Stomach (tissue), 9 donors: ENCODE data around the gene TSHR. TPM values are rescaled to one million over a fixed set of nuclear protein-coding genes. Genes with fewer than 3 reads are reported as not detected.

ENCODE experiments used
- DNase-seq, 2 donors: peaks; one replicate each; pipeline versions ENCODE4 v3.0.0 to v3.0.0-alpha.2; 2013 to 2019
- H3K27ac ChIP-seq, 5 donors: fragments of 200-600 bp in 4 of 5; sonication (generic) in 4 of 5; one replicate each; pipeline ENCODE4 v1.5.1; 2013 to 2019; ENCODE audit warnings: mild to moderate bottlenecking in 1 of 5, moderate library complexity in 1 of 5
- H3K27me3 ChIP-seq, 3 donors: fragments of 200-600 bp; sonication (generic); one replicate each; pipeline ENCODE4 v1.5.1; 2017 to 2019; ENCODE audit warnings: mixed run types in 1 of 3
- H3K36me3 ChIP-seq, 4 donors: fragments of 200-600 bp; sonication (generic); 1 replicate in 3 of 4; 2 replicates in 1 of 4; pipeline ENCODE4 v1.5.1; 2016 to 2019
- H3K4me1 ChIP-seq, 4 donors: fragments of 200-600 bp; sonication (generic); one replicate each; pipeline ENCODE4 v1.5.1; 2016 to 2019
- H3K4me3 ChIP-seq, 4 donors: fragments of 200-600 bp; sonication (generic) in 3 of 4; one replicate each; pipeline ENCODE4 v1.5.1; 2016 to 2019; ENCODE audit warnings: mild to moderate bottlenecking in 1 of 4
- H3K9me3 ChIP-seq, 4 donors: fragments of 200-600 bp; sonication (generic); one replicate each; pipeline ENCODE4 v1.5.1; 2016 to 2019
- EP300 ChIP-seq: sonication (generic); formaldehyde crosslinking; IDR thresholded peaks from one replicate; pipeline ENCODE4 v1.6.1; 2017; ENCODE audit warnings: antibody characterized with exemption
- POLR2A ChIP-seq, 4 donors: fragments of 450-650 bp; IDR thresholded peaks; one replicate each; pipeline ENCODE4 v1.6.1; 2016; ENCODE audit warnings: antibody characterized with exemption in 4 of 4, control low read depth in 2 of 4, mild to moderate bottlenecking in 1 of 4, moderate library complexity in 1 of 4
- POLR2AphosphoS5 ChIP-seq, 3 donors: sonication (generic); formaldehyde crosslinking; IDR thresholded peaks; one replicate each; pipeline ENCODE4 v1.6.1; 2016; ENCODE audit warnings: antibody characterized with exemption in 3 of 3
- WGBS, 5 donors: extraction: QIAGEN DNeasy Blood & Tissue Kit in 3 of 5; methylation state at CpG; one replicate each; pipeline versions ENCODE4 v1.1.5 to v1.1.7; 2013 to 2018; 5-methylcytosine and 5-hydroxymethylcytosine counted together
- intact Hi-C: fragments of 100-400 bp; cut with DNase I; formaldehyde crosslinking; loops from one replicate; pipeline ENCODE4 v1.15.1; 2023; ENCODE audit warnings: low total_unique reads
- polyA plus RNA-seq, 3 donors: library from polyadenylated mRNA; stranded (reverse); fragments of 200-250 nt; gene quantifications; one replicate each; pipeline ENCODE4 v1.2.3, GENCODE V29; 2013
- total RNA-seq, 5 donors: library from RNA; depleted of rRNA; stranded (reverse); fragments of >200 nt; gene quantifications; one replicate each; pipeline versions ENCODE4 v1.1.0 to v1.2.3, GENCODE V29; 2014 to 2016
- TF ChIP-seq, protein P1 (sequence below), 7 experiments: fragments of 450-650 bp in 4 of 7; fragments of 200-600 bp in 3 of 7; sonication (generic) in 3 of 7; IDR thresholded peaks; one replicate each; pipeline ENCODE4 v1.5.1; 2016 to 2019; ENCODE audit warnings: antibody characterized with exemption in 7 of 7, control low read depth in 2 of 7, mild to moderate bottlenecking in 1 of 7
- donor health status: healthy with polysubstance abuse.
- donor health status: Bipolar disorder and iron deficiency.
- donor health status: healthy.

The TSHR gene
- total and polyA plus RNA-seq, 8 donors, result 0.18 to 0.46 (median 0.45) TPM; not detected in 5

- intact Hi-C loops, result no loop called here
- H3K4me1 ChIP-seq, result no peaks in the 10 kb centered on the region
- no peaks in the 10 kb centered on the region for H3K36me3 ChIP-seq
- no peak overlapping the region for H3K27ac ChIP-seq
- no peak for DNase-seq
- WGBS, 5 donors, result 85 to 89% (median 86%) methylated on average over 2 of the region's 2 CpGs
- no peaks in the 10 kb centered on the region for H3K27me3 ChIP-seq
- H3K4me3 ChIP-seq, result no peak overlapping the region
- H3K9me3 ChIP-seq, result peaks cover 0 to 18% (median 6%) of the 10 kb centered on the region in 4 donors
- TF ChIP-seq EP300, result no peak
- TF ChIP-seq, protein P1, sequence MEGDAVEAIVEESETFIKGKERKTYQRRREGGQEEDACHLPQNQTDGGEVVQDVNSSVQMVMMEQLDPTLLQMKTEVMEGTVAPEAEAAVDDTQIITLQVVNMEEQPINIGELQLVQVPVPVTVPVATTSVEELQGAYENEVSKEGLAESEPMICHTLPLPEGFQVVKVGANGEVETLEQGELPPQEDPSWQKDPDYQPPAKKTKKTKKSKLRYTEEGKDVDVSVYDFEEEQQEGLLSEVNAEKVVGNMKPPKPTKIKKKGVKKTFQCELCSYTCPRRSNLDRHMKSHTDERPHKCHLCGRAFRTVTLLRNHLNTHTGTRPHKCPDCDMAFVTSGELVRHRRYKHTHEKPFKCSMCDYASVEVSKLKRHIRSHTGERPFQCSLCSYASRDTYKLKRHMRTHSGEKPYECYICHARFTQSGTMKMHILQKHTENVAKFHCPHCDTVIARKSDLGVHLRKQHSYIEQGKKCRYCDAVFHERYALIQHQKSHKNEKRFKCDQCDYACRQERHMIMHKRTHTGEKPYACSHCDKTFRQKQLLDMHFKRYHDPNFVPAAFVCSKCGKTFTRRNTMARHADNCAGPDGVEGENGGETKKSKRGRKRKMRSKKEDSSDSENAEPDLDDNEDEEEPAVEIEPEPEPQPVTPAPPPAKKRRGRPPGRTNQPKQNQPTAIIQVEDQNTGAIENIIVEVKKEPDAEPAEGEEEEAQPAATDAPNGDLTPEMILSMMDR (IDR thresholded peaks at IDR 0.05), result no peak
- TF ChIP-seq POLR2AphosphoS5 (IDR thresholded peaks at IDR 0.05), result no peak
- TF ChIP-seq POLR2A (IDR thresholded peaks at IDR 0.05), result no peak
Measured at GRCh38 chr14:81067156-81067555, 111.7 kb downstream of the TSHR start.

DNA sequence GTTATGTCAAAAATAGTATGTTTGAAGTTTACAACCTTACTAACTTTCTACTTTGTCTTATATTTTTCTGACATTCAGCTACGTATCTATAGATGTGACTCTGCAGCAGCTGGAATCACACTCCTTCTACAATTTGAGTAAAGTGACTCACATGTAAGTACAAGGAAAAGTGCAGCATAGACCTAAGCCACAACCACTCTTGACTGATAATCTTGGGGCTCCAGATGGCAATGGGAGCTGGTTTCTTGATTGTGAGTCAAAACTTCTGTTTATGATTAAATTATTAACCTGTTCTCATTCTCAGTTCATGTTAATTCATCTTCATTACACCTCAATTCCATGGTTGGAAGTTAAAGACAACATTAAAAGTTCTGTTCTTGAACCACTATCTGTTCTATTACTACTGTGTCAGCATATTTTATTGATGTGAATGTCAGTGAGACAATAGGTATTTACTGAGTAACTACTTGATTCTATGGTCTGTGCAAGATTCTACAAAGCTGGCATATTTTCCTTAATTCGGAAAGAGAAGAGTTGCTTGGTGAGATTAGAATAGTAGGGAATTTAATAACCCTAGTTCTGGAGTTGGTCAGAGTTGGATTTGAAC, 112.9 kb downstream of the TSHR start:
- 84 to 96% (median 88%) methylated on average over 2 of the region's 2 CpGs for WGBS, 5 donors
- Histone ChIP-seq H3K9me3 (peaks cover 0 to 18% (median 8%) of the 10 kb centered on the region in 4 donors), H3K36me3 (no peaks in the 10 kb centered on the region), H3K27me3 (no peaks in the 10 kb centered on the region), H3K4me3 (no peak overlapping the region), H3K27ac (no peak overlapping the region), H3K4me1 (no peaks in the 10 kb centered on the region)
- intact Hi-C loops, result no loop called here
- no peak for DNase-seq
- TF ChIP-seq EP300, result no peak
- no peak for TF ChIP-seq POLR2A (IDR thresholded peaks at IDR 0.05)
- no peak for TF ChIP-seq POLR2AphosphoS5 (IDR thresholded peaks at IDR 0.05)
- TF ChIP-seq, protein P1 (IDR thresholded peaks at IDR 0.05), result no peak

DNA sequence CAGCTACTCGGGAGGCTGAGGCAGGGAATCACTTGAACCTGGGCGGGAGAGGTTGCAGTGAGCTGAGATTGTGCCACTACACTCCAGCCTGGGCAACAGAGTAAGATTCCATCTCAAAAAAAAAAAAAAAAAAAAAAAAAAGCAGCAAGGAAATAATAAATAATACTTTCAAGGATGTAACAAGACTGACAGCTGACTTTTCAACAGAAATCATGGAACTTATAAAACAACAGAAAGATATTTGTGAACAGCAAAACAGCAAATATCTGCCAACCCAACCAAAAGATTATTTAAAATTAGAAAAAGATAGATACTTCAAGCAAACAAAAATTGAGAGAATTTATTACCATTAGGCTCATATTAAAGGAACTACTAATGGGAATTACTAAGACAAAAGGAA, 115.1 kb downstream of the TSHR start:
- DNase-seq, result no peak
- intact Hi-C loops, result no loop called here
- Histone ChIP-seq H3K4me3 (no peak overlapping the region), H3K36me3 (no peaks in the 10 kb centered on the region), H3K27me3 (no peaks in the 10 kb centered on the region), H3K9me3 (peaks cover 0 to 18% (median 8%) of the 10 kb centered on the region in 4 donors), H3K4me1 (no peaks in the 10 kb centered on the region), H3K27ac (no peak overlapping the region)
- 75 to 89% (median 84%) methylated on average over 2 of the region's 2 CpGs for WGBS, 5 donors
- TF ChIP-seq, protein P1 (IDR thresholded peaks at IDR 0.05), result no peak
- TF ChIP-seq POLR2A (IDR thresholded peaks at IDR 0.05) (no peak), POLR2AphosphoS5 (IDR thresholded peaks at IDR 0.05) (no peak), EP300 (no peak)

DNA sequence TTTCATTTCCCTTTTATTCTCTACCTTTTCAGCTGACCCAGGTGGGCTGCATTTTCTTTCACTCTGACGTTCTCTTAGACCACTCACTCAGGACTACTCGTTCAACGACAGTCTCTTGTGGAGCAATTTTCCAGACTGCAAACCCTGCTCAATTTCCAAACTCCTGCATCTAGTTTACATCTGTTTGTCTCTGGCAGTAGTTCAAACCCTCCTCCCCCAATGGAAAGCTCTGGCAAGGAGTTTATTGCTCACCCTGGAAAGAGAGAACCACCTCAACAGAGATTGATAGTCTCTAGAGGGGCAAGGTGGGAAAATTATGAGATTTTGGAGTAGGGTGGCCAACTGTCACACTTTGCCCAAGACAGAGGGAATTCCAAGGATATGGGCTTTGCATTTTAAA, 130.2 kb downstream of the TSHR start:
- H3K27ac ChIP-seq, result no peak overlapping the region
- peak in 1 of 2 donors; percentile 2 for DNase-seq
- intact Hi-C loops, result no loop called here
- TF ChIP-seq POLR2AphosphoS5 (IDR thresholded peaks at IDR 0.05), result no peak
- TF ChIP-seq, protein P1 (IDR thresholded peaks at IDR 0.05), result no peak
- TF ChIP-seq POLR2A (IDR thresholded peaks at IDR 0.05), result no peak
- TF ChIP-seq EP300, result no peak
- 61 to 81% (median 74%) methylated on average over 3 of the region's 3 CpGs for WGBS, 5 donors
- H3K9me3 ChIP-seq, result no peaks in the 10 kb centered on the region
- H3K36me3 ChIP-seq, result no peaks in the 10 kb centered on the region
- no peaks in the 10 kb centered on the region for H3K4me1 ChIP-seq
- no peak overlapping the region for H3K4me3 ChIP-seq
- H3K27me3 ChIP-seq, result no peaks in the 10 kb centered on the region
